ENCODE results near the gene MOXD1.

- no peak for TF ChIP-seq CTCF (IDR thresholded peaks at IDR 0.05; ENCODE audit: low read length)
- no peak for TF ChIP-seq EZH2 (IDR thresholded peaks at IDR 0.05; ENCODE audit: borderline replicate concordance, low read length)
These were observed 144.8 kb downstream of the MOXD1 start for GRCh38 chr6:132256457-132256856.

Measured in OCI-LY1 (cell line).